ENCODE data around the gene MET. TPM values are rescaled to one million over a fixed set of nuclear protein-coding genes. Genes with fewer than 3 reads are reported as not detected.

The MET gene
- total and polyA plus RNA-seq, 2 donors (not counting 3 experiments of a cell fraction or from before 2014, with no cell fraction given): 21.1 to 44.5 TPM

- ChIA-PET POLR2A (no interaction called here), CTCF (interaction anchor here (1.4 to 5.3 kb wide), 9 partner anchors 9 to 606 kb away, joined by 3 to 100 read pairs (median 10); partner anchors contain the start of gene MET)
- Histone ChIP-seq H3K79me2 (ENCODE audit: control insufficient read depth, insufficient read depth, low read length) (no peaks in the 10 kb centered on the region), H3K4me1 (ENCODE audit: control insufficient read depth, extremely low read depth, insufficient read depth, low read length) (peaks cover 7% of the 10 kb centered on the region), H3K36me3 (ENCODE audit: control insufficient read depth in 2 of 2, extremely low read depth in 1 of 2, insufficient read depth in 2 of 2, low read length in 2 of 2) (peaks cover 4 to 10% of the 10 kb centered on the region in 2 experiments), H3K9me3 (replicated peaks; ENCODE audit: control insufficient read depth, insufficient read depth, low read length) (no peaks in the 10 kb centered on the region), H4K20me1 (replicated peaks; ENCODE audit: control insufficient read depth, extremely low read depth, insufficient read depth, low read length) (no peaks in the 10 kb centered on the region), H3K9me1 (replicated peaks; ENCODE audit: control insufficient read depth, extremely low read depth, insufficient read depth, low read length) (no peaks in the 10 kb centered on the region), H3K4me3 (replicated peaks in 1 of 3; ENCODE audit: insufficient read depth in 1 of 3, low read depth in 1 of 3, low read length in 3 of 3) (no peak overlapping the region), H3K27ac (ENCODE audit: insufficient read depth, low read depth, low read length) (no peak overlapping the region), H3K4me2 (ENCODE audit: insufficient read depth, low read length) (no peak overlapping the region), H3K27me3 (ENCODE audit: control insufficient read depth in 2 of 2, insufficient read depth in 2 of 2, low read length in 2 of 2) (no peaks in the 10 kb centered on the region), H3K9ac (replicated peaks; ENCODE audit: extremely low read depth, insufficient read depth, low read length) (no peak overlapping the region), H2AFZ (ENCODE audit: low read depth, low read length) (no peak overlapping the region)
- no TSS peak for BruUV-seq (replicated peaks)
- intact Hi-C loops (cut with micrococcal nuclease) (loop anchor here (1.0 kb wide), 2 partner anchors 114 to 194 kb away; partner anchors contain the start of gene MET), dilution Hi-C loops (cut with MboI; ENCODE audit: extremely low pct_ligation_motif_present, low sequenced_read_pairs) (no loop called here)
- FAIRE-seq (no peak), DNase-seq (ENCODE audit: low read depth, low spot score) (no peak)
- no peak for TF ChIP-seq CTCF (IDR thresholded peaks at IDR 0.05; ENCODE audit: extremely low read depth in 1 of 2, insufficient read depth in 1 of 2, low read depth in 1 of 2, low read length in 2 of 2)
- no peak for TF ChIP-seq GATA2 (IDR thresholded peaks at IDR 0.05; ENCODE audit: insufficient read depth, insufficient read length, low read depth, low read length)
- TF ChIP-seq EZH2 (IDR thresholded peaks at IDR 0.05; ENCODE audit: borderline replicate concordance, low read depth, low read length, severe bottlenecking): no peak
- no peak for TF ChIP-seq FOS (IDR thresholded peaks at IDR 0.05; ENCODE audit: borderline replicate concordance, insufficient read depth, low read length)
- no peak for TF ChIP-seq POLR2AphosphoS5 (IDR thresholded peaks at IDR 0.05; ENCODE audit: insufficient read depth, low read depth, low read length)
- TF ChIP-seq MYC (IDR thresholded peaks at IDR 0.05; ENCODE audit: low read depth, low read length): no peak
- no peak for TF ChIP-seq POLR2A (IDR thresholded peaks at IDR 0.05; ENCODE audit: low read depth, low read length)
- no peak for TF ChIP-seq JUN (IDR thresholded peaks at IDR 0.05; ENCODE audit: borderline replicate concordance, insufficient read depth, insufficient read length, low read depth)
These were observed 113.8 kb downstream of the MET start for GRCh38 chr7:116785843-116786242.

Data from endothelial cell of umbilical vein (primary cell).